ENCODE results near the gene SDHAF2.
"Not testable (repeated sequence)": the region's sequence is repeated elsewhere in the genome, so short reads cannot be mapped to it uniquely, and the experiment has no call there.

SDHAF2 gene

GRCh38 chr11:61477126-61477525, 47.2 kb downstream of the SDHAF2 start:
- no peak for DNase-seq

DNA sequence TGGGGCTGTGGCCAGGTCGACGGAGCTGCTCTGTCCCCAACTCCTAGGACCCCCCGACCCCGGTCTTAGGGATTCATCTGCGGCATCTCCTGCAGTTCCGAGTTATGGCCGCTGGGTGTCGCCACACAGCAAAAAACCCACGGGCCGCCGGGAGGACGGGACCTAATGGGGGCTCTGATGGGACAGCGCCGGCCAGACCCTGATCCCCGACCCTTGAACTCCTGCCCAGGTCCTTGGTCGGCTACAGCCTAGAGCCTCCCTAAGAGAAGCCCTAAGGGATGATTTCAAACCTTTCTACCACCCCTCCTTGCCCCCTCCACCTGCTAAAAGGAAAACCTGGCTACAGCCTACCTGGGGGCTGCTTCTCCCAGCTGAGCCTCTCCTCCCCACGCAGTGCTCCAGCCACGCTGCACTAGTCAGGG, 47.8 kb downstream of the SDHAF2 start:
- DNase-seq, result peak; percentile 31 to 62 (median 54)

- DNase-seq, result not testable (repeated sequence)
These were observed 49.6 kb downstream of the SDHAF2 start for GRCh38 chr11:61479360-61480058.

GRCh38 chr11:61480261-61480993, 50.5 kb downstream of the SDHAF2 start:
- DNase-seq, result no peak

GRCh38 chr11:61480994-61481335, 51.0 kb downstream of the SDHAF2 start:
- no peak for DNase-seq

DNA sequence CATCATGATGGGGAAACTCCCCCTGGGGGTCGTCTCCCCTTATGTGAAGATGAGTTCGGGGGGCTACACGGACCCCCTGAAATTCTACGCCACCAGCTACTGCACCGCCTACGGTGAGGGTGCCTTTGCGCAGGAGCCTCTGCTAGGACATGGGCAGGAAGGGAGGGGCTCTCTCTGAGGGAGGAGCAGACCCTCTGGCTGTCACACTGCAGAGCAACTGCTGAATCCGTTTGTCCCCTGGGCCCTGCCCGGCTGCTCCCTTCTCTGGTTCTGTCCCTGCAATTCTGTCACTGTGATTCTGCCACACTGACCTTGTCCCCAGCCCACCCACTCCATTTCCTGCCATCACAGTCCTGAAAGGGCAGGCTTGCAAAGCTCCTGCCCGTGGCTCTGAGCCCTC, 51.9 kb downstream of the SDHAF2 start:
- no peak for DNase-seq

DNA sequence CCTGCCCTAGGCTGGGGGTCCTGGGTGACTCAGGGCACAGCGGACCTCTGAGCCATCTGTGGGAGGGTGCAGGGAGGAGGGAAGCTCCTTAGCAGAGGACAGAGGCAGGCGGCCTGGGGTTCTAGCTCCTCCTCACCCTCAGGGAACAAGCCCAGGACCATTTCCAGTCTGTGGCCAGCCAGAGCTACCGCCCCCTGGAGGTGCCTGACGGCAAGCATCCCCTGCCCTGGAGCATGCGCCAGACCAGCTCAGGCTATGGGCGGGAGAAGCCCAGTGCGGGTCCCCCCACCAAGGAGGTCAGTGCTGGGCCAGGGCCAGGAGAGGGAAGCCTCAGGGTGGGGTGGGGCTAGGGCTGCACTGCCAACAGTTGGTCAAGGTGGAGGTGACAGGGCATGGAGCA, 52.6 kb downstream of the SDHAF2 start:
- DNase-seq, result peak; percentile 17 to 60 (median 38)

DNA sequence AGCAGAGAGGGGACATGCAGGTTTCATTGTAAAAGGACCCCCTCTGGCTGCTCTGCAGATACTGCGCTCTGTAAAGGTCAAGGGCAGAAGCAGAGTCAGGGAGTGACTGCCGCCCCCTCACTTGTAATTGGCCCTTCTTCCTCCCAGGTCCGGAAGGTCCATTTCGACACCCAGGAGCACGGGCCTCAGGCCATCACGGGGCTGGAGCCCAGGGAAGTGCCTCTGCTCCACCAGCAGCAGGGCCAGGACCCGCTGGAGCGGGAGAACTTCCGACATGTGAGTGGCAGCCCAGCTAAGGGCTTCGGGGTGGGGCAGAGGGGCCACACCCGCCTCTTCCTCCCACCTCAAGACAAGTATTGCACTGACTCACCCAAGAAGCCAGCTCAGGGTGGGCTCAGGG, 54.6 kb downstream of the SDHAF2 start:
- DNase-seq, result peak in 3 of 4 experiments; percentile 35 to 59 (median 44)

DNA sequence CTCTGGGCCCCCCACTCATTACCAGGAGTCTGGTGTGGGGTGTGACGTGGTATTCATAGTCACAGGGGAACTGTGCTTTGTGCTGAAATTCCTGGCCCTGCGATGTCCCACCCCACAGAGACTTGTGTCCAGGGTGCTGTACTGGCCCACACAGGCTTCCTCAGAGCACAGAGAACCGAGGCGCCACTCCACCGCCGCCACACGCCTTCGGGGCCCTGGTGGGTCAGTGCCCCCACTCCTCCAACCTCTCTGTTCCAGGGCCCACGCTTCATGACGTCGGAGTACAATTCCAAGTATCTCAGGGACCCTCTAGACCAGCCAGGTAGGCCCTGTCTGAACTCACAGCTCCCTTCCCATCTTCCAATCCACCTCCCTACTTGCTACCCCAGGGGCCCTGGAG, 55.2 kb downstream of the SDHAF2 start:
- no peak for DNase-seq

DNA sequence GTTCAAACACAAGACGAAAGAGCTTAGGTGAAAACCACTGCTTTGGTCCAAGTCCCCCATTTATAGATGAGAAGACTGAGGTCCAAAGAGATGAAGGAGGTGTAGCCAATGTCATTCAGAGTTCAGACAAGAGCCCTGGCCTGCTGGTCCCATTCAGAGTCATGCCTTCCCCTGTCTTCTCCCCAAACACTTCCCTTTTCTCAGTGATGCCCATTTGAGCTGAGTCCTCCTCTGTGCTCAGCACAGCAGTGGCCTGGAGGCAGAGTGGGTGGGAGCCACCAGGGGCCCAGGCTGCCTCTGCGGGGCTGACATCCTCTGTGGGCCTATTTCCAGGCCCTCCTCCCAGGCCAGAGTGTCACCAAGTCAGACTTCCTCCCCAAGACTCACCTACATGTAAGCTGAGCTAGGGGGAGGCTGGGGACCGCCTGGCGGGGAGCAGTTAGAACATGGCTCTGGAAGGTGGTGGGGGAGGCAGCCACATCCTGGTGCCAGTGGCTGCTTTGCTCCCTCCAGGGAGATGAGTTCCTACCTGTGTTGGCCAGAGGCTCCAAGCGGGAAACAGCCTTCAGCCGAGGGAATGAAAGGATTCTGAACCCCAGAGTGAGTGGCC, 56.2 kb downstream of the SDHAF2 start:
- DNase-seq, result peak; percentile 28 to 65 (median 56)

DNA sequence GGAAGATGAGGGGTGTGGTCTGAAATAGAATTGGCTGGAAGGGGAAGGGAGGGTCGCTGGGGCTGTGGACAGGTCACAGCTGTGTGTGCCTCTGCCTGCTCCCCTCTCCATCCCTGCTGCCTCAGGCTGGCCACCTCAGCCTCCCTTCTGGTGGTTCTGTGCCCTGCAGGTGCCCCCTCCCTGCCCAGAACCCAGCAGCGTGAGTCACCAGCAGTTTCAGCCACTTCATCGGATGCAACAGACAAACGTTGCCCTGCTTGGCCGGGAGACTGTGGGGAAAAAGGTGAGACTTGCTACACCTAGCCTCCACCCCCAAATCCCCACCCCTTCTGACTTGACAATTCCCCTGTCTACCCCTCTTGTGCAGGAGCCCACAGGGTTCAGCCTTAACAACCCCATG, 56.9 kb downstream of the SDHAF2 start:
- DNase-seq, result no peak

GRCh38 chr11:61487342-61488025, 57.6 kb downstream of the SDHAF2 start:
- DNase-seq, result no peak

DNA sequence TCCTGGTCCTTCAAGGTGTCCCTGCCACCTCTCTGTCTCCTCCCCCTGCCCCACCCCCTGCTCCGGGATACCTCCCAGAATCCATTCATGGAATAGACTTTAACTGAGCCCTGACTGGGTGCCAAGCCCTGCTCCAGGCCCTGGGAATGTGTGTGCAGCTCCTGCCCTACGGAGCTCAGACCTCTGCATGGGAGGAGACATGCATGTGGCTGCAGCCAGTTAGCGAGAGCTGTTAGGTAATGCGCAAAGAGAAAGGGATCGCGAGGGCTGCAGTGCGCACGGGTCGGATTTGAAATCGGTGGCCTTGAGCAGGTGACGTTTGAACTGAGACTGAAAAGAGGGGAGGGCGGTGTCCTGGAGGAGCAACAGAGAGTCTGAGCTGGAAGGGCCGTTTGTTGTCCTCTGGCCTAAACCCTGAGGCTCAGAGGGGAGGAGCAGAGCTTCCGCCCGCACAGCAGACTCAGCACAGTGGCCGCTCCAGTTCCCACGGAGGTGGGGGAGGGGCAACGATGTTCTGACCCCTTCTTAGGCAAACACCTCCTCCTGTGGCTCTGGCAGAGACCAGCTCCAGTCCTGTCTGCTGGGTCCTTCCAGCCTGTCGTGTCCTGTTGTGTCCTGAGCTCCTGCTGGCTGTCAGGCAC, 58.8 kb downstream of the SDHAF2 start:
- DNase-seq, result no peak

GRCh38 chr11:61489833-61490721, 60.2 kb downstream of the SDHAF2 start:
- DNase-seq, result no peak

- DNase-seq, result no peak
These were observed 61.9 kb downstream of the SDHAF2 start for GRCh38 chr11:61491736-61492395.

DNA sequence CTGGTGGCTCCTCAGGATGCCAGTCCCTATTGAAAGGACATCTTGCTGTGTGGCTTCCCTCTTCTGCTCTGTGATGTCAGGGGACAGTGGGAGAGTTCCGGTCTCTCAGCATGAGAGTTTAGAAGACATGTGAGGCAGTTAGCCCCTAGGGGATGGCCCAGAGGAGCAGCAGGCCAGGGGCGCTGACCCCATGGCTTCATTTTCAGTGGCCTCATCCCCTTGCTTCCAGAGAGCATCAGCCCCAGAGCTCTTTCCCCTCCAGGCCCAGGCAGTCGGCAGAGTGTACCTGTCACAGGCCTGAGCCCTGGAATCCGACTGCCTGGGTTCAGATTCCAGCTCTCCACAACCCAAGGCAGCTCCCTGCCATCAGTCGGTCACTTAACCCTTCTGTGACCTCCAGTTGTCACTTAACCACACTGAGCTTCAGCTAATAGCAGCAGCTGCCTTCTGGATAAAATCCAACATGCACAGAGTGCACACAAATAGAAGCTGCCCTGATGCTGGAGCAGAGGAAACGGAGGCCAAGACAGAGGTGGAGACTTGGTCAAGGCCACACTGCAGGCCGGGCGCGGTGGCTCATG, 64.5 kb downstream of the SDHAF2 start:
- no peak for DNase-seq

GRCh38 chr11:61495801-61496601, 66.1 kb downstream of the SDHAF2 start:
- DNase-seq, result no peak

All from suppressor macrophage (primary cell).